GM18502 (cell line): ENCODE results near the gene LPAR1.

Experiments
- ATAC-seq: cut with Tn5 transposase; IDR thresholded peaks from one replicate; pipeline ENCODE4 v1.9.1; 2021; ENCODE audit warnings: mild to moderate bottlenecking; ENCODE audit not compliant: unreplicated experiment, poor library complexity

The LPAR1 gene

GRCh38 chr9:111005746-111006470 lies 32.4 kb downstream of the LPAR1 start:
- no peak for ATAC-seq

- no peak for ATAC-seq
These were observed 33.3 kb downstream of the LPAR1 start for GRCh38 chr9:111004936-111005335.

GRCh38 chr9:111003182-111003581 lies 35.1 kb downstream of the LPAR1 start:
- ATAC-seq = no peak

GRCh38 chr9:111001526-111001925 lies 36.7 kb downstream of the LPAR1 start:
- no peak for ATAC-seq

- ATAC-seq = no peak
These were observed 38.1 kb downstream of the LPAR1 start for GRCh38 chr9:111000202-111000601.

- no peak for ATAC-seq
These were observed 38.9 kb downstream of the LPAR1 start for GRCh38 chr9:110999379-110999778.

- ATAC-seq = no peak
These were observed 40.4 kb downstream of the LPAR1 start for GRCh38 chr9:110997847-110998246.

- no peak for ATAC-seq
These were observed 41.6 kb downstream of the LPAR1 start for GRCh38 chr9:110996436-110997220.

- ATAC-seq = no peak
These were observed 42.6 kb downstream of the LPAR1 start for GRCh38 chr9:110995420-110996340.

- ATAC-seq = peak; percentile 47
These were observed 43.5 kb downstream of the LPAR1 start for GRCh38 chr9:110994771-110995241.

- no peak for ATAC-seq
These were observed 47.8 kb downstream of the LPAR1 start for GRCh38 chr9:110990481-110990880.

GRCh38 chr9:110986529-110986928 lies 51.7 kb downstream of the LPAR1 start:
- ATAC-seq = no peak

- ATAC-seq = no peak
These were observed 53.3 kb downstream of the LPAR1 start for GRCh38 chr9:110984890-110985437.

- ATAC-seq = no peak
These were observed 58.0 kb downstream of the LPAR1 start for GRCh38 chr9:110980261-110980660.

- no peak for ATAC-seq
These were observed 58.6 kb downstream of the LPAR1 start for GRCh38 chr9:110979636-110980035.

- no peak for ATAC-seq
These were observed 59.8 kb downstream of the LPAR1 start for GRCh38 chr9:110978516-110978915.

- no peak for ATAC-seq
These were observed 61.0 kb downstream of the LPAR1 start for GRCh38 chr9:110977259-110977709.

- ATAC-seq = no peak
These were observed 62.3 kb downstream of the LPAR1 start for GRCh38 chr9:110975969-110976368.

GRCh38 chr9:110975278-110975677 lies 63.0 kb downstream of the LPAR1 start:
- ATAC-seq = no peak

GRCh38 chr9:110971705-110972104 lies 66.6 kb downstream of the LPAR1 start:
- ATAC-seq = no peak
